H1 (cell line): Measurements from ENCODE around the gene ENTREP3. TPM values are rescaled to one million over a fixed set of nuclear protein-coding genes. Genes with fewer than 3 reads are reported as not detected.

Source experiments
- ASH2L ChIP-seq: fragments of 200-600, 300-600 bp; sonication (generic); IDR thresholded peaks from one replicate; pipeline ENCODE4 v1.7.1; 2017; ENCODE audit warnings: low read length
- CREB1 ChIP-seq: IDR thresholded peaks from 2 replicates; pipeline ENCODE4 v1.6.1; 2012; ENCODE audit warnings: inconsistent platforms
- CTBP2 ChIP-seq: IDR thresholded peaks from 2 replicates; pipeline ENCODE4 v1.7.0; 2011; ENCODE audit warnings: borderline replicate concordance, mild to moderate bottlenecking, moderate library complexity, mixed read lengths, low read length; ENCODE audit not compliant: insufficient read depth, insufficient read length
- EGR1 ChIP-seq: IDR thresholded peaks from 2 replicates; pipeline ENCODE4 v1.6.1; 2011; ENCODE audit warnings: low read depth, low read length, borderline replicate concordance
- EP300 ChIP-seq, 2 experiments: IDR thresholded peaks; 1 replicate in 1 of 2; 2 replicates in 1 of 2; pipeline ENCODE4 v1.6.1; 2011 to 2012; ENCODE audit warnings: low read depth in 2 of 2, low read length in 2 of 2, mild to moderate bottlenecking in 2 of 2, borderline replicate concordance in 1 of 2, inconsistent platforms in 1 of 2, moderate library complexity in 1 of 2
- FOSL1 ChIP-seq: IDR thresholded peaks from 2 replicates; pipeline ENCODE4 v1.6.1; 2011; ENCODE audit warnings: mild to moderate bottlenecking, low read depth, low read length, moderate library complexity; ENCODE audit not compliant: insufficient read depth
- HDAC2 ChIP-seq, 2 experiments: fragments of 300-600 bp in 1 of 2; sonication (generic) in 1 of 2; IDR thresholded peaks; 2 replicates each; pipeline ENCODE4 v1.6.1; 2011 to 2012; ENCODE audit warnings: low read depth in 2 of 2, low read length in 2 of 2, mild to moderate bottlenecking in 2 of 2, moderate library complexity in 2 of 2, borderline replicate concordance in 1 of 2, inconsistent platforms in 1 of 2
- KDM1A ChIP-seq: fragments of 200-600, 300-600 bp; sonication (generic); IDR thresholded peaks from 2 replicates; pipeline ENCODE4 v1.7.1; 2016; ENCODE audit warnings: mild to moderate bottlenecking, low read length, borderline replicate concordance
- KDM4A ChIP-seq: IDR thresholded peaks from one replicate; pipeline ENCODE4 v1.7.1; 2012; ENCODE audit warnings: low read depth, mild to moderate bottlenecking, moderate library complexity, low read length, inconsistent platforms; ENCODE audit not compliant: severe bottlenecking
- KDM5A ChIP-seq: fragments of 200-600 bp; IDR thresholded peaks from 2 replicates; pipeline ENCODE4 v1.7.1; 2012; ENCODE audit warnings: mild to moderate bottlenecking, low read length, inconsistent platforms, mixed read lengths
- PHF8 ChIP-seq: fragments of 200-600 bp; sonication (generic); conservative IDR thresholded peaks from 2 replicates; pipeline ENCODE4 v1.7.1; 2012; ENCODE audit warnings: low read depth, mild to moderate bottlenecking, inconsistent platforms, low read length, moderate library complexity
- RBBP5 ChIP-seq: IDR thresholded peaks from 2 replicates; pipeline ENCODE4 v1.7.1; 2012; ENCODE audit warnings: low read depth, mild to moderate bottlenecking, inconsistent platforms, low read length, moderate library complexity, borderline replicate concordance
- RFX5 ChIP-seq: IDR thresholded peaks from 2 replicates; pipeline ENCODE4 v1.6.1; 2011; ENCODE audit warnings: low read depth, low read length, improper control_type of control experiment, borderline replicate concordance
- SIX5 ChIP-seq: IDR thresholded peaks from 2 replicates; pipeline ENCODE4 v1.6.1; 2011; ENCODE audit warnings: mild to moderate bottlenecking, low read depth, low read length
- TAF1 ChIP-seq: IDR thresholded peaks from 2 replicates; pipeline ENCODE4 v1.6.1; 2011; ENCODE audit warnings: mild to moderate bottlenecking, low read depth, low read length
- YY1 ChIP-seq: IDR thresholded peaks from 2 replicates; pipeline ENCODE4 v1.6.1; 2011; ENCODE audit warnings: low read depth, mild to moderate bottlenecking, low read length
- polyA plus RNA-seq, 7 experiments: library from polyadenylated mRNA; depleted of rRNA in 3 of 7; stranded (reverse) in 5 of 7; unstranded in 2 of 7; fragments of >200 nt in 5 of 7; fragments of 200-250 nt in 2 of 7; gene quantifications; 1 replicate in 5 of 7; 2 replicates in 1 of 7; 4 replicates in 1 of 7; pipeline versions ENCODE4 v1.2.1 to v1.2.3, GENCODE V29; 2011 to 2013; ENCODE audit warnings: missing spikeins in 2 of 7, mixed read lengths in 2 of 7
- total RNA-seq: library from RNA; stranded (reverse); fragmentation: NEBNext Ultra II Directional; extraction: Animal tissue kit (Norgen Biotek cat#: 25700); gene quantifications from 2 replicates; pipeline ENCODE4 v1.2.1, GENCODE V29; 2021
- TF ChIP-seq, protein P1 (sequence below): IDR thresholded peaks from 2 replicates; pipeline ENCODE4 v1.6.1; 2011; ENCODE audit warnings: low read depth, mild to moderate bottlenecking, low read length; ENCODE audit not compliant: insufficient read depth
- TF ChIP-seq, protein P2 (sequence below), 3 experiments: IDR thresholded peaks; 1 replicate in 2 of 3; 2 replicates in 1 of 3; pipeline versions ENCODE4 v1.5.1 to v1.6.1; 2011; ENCODE audit warnings: low read length in 3 of 3, mild to moderate bottlenecking in 3 of 3, inconsistent platforms in 2 of 3, low read depth in 1 of 3, moderate library complexity in 1 of 3; ENCODE audit not compliant: insufficient read depth in 1 of 3; ENCODE audit errors: control extremely low read depth in 1 of 3
- TF ChIP-seq, protein P3 (sequence below): IDR thresholded peaks from 2 replicates; pipeline ENCODE4 v1.6.1; 2011; ENCODE audit warnings: low read length, improper control_type of control experiment

ENTREP3 gene
- total and polyA plus RNA-seq, 2 of the 8 experiments (the other 6 are each of a cell fraction or from before 2014, with no cell fraction given) = 22.8 to 52.2 TPM

DNA sequence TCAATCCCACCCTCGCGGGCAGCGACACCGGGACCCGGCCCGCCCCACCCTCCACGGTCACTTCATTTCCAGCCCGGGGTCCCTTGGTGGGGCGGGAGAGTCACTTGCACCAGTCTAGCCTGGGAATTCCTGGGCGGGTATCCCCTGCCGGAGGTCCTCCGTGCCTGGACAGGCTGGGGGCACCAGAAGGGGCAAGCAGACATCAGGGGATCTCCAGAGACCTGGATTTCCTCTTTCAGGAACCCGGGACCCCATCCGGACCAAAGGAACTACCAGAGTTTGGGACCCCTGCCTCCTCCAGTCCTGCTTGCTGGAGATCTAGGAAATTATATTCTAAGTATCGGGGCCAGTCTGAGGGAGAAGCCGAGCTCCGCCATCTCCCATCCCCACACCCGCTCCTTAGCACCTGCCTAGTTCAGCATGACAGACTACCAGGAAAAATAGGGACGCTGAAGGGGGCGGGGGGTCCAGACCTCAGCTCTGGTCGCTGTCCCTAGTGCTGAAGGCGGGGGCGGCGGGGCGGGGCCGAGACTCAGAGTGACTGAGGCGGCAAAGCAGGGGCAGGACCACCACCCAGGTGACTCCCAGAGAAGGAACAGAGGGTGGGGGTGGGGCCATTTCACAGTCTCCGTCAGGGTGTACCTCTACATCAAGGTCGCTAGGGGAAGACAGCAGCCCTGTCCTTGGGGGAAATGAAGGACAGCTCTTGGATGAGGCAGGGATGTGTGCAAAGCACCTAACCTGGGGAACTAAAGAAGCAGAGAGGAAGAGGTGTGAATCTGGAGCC, 22.8 kb upstream of the ENTREP3 start (continued):
- peak in 1 of 2 experiments; percentile 69; a peak in 3 of 4 replicates for TF ChIP-seq HDAC2 (IDR thresholded peaks at IDR 0.05; ENCODE audit: borderline replicate concordance in 1 of 2, low read depth in 2 of 2, low read length in 2 of 2)
- TF ChIP-seq EP300 (IDR thresholded peaks at IDR 0.05; ENCODE audit: borderline replicate concordance in 1 of 2, low read depth in 2 of 2, low read length in 2 of 2) = peak in 1 of 2 experiments; percentile 54; a peak in 1 of 3 replicates
- no peak for TF ChIP-seq CTBP2
- peak; percentile 51; the same call in 1 of the 2 replicates for TF ChIP-seq YY1
- TF ChIP-seq EGR1 = peak; percentile 100
- TF ChIP-seq, protein P1, sequence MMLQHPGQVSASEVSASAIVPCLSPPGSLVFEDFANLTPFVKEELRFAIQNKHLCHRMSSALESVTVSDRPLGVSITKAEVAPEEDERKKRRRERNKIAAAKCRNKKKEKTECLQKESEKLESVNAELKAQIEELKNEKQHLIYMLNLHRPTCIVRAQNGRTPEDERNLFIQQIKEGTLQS = no peak
- no peak for TF ChIP-seq PHF8
- no peak for TF ChIP-seq FOSL1
- no peak for TF ChIP-seq SIX5
- no peak for TF ChIP-seq KDM5A
- TF ChIP-seq KDM1A = no peak
- TF ChIP-seq CREB1 = no peak
- no peak for TF ChIP-seq RFX5
- no peak for TF ChIP-seq ASH2L
- TF ChIP-seq KDM4A = peak; percentile 7
- no peak for TF ChIP-seq RBBP5
- TF ChIP-seq, protein P2, sequence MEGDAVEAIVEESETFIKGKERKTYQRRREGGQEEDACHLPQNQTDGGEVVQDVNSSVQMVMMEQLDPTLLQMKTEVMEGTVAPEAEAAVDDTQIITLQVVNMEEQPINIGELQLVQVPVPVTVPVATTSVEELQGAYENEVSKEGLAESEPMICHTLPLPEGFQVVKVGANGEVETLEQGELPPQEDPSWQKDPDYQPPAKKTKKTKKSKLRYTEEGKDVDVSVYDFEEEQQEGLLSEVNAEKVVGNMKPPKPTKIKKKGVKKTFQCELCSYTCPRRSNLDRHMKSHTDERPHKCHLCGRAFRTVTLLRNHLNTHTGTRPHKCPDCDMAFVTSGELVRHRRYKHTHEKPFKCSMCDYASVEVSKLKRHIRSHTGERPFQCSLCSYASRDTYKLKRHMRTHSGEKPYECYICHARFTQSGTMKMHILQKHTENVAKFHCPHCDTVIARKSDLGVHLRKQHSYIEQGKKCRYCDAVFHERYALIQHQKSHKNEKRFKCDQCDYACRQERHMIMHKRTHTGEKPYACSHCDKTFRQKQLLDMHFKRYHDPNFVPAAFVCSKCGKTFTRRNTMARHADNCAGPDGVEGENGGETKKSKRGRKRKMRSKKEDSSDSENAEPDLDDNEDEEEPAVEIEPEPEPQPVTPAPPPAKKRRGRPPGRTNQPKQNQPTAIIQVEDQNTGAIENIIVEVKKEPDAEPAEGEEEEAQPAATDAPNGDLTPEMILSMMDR (IDR thresholded peaks at IDR 0.05; ENCODE audit: control extremely low read depth in 1 of 3, insufficient read depth in 1 of 3, low read depth in 1 of 3, low read length in 3 of 3) = peak; percentile 64 to 83 (median 71)
- TF ChIP-seq, protein P3, sequence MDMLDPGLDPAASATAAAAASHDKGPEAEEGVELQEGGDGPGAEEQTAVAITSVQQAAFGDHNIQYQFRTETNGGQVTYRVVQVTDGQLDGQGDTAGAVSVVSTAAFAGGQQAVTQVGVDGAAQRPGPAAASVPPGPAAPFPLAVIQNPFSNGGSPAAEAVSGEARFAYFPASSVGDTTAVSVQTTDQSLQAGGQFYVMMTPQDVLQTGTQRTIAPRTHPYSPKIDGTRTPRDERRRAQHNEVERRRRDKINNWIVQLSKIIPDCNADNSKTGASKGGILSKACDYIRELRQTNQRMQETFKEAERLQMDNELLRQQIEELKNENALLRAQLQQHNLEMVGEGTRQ = no peak
- TF ChIP-seq TAF1 = no peak
